ENCODE results near the gene FRK. TPM values are rescaled to one million over a fixed set of nuclear protein-coding genes. Genes with fewer than 3 reads are reported as not detected.
"Not testable (repeated sequence)": the region's sequence is repeated elsewhere in the genome, so short reads cannot be mapped to it uniquely, and the experiment has no call there.

The FRK gene
- total and polyA plus RNA-seq, 2 experiments from 2014 or later: 2.7 to 16.9 TPM

DNA sequence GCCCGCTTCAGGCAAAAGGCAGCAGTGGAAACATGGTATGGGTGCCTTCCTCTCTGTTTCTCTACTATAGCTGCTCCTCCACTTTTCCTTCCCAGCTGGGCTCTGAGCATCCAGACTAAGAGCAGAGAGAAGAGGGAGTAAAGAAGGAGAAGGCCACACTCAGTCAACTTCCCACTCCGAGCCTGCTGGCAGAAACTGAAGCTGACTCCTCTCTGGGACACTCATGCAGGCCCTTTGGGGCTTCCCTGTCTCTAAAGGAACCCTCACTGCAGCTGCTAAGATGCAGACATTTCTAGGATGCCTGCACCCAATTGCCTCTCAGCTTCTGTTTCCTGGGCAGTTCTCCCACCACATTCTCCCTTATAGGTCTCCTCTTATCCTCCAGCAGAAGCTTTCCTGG, 88.9 kb downstream of the FRK start:
- Histone ChIP-seq H3K9me3 (ENCODE audit: low read depth) (no peaks in the 10 kb centered on the region), H3K27ac (no peak overlapping the region), H2AFZ (no peak overlapping the region), H3K4me1 (ENCODE audit: insufficient read depth) (no peaks in the 10 kb centered on the region), H3K4me3 (no peak overlapping the region), H4K20me1 (ENCODE audit: insufficient read depth, poor library complexity, severe bottlenecking) (no peaks in the 10 kb centered on the region), H3K27me3 (no peaks in the 10 kb centered on the region), H3K4me2 (no peak overlapping the region), H3K9me2 (replicated peaks; ENCODE audit: insufficient read depth) (no peaks in the 10 kb centered on the region), H3K36me3 (replicated peaks; ENCODE audit: insufficient read depth, low read depth) (no peaks in the 10 kb centered on the region), H3K79me2 (peaks cover 7% of the 10 kb centered on the region)
- DNase-seq (ENCODE audit: low spot score): no peak
- 90% methylated on average over 2 of the region's 2 CpGs for WGBS (ENCODE audit: low lambda C conversion rate, missing lambda C conversion rate)
- TF ChIP-seq EZH2 (IDR thresholded peaks at IDR 0.05; ENCODE audit: borderline replicate concordance): no peak
- TF ChIP-seq, protein P1, sequence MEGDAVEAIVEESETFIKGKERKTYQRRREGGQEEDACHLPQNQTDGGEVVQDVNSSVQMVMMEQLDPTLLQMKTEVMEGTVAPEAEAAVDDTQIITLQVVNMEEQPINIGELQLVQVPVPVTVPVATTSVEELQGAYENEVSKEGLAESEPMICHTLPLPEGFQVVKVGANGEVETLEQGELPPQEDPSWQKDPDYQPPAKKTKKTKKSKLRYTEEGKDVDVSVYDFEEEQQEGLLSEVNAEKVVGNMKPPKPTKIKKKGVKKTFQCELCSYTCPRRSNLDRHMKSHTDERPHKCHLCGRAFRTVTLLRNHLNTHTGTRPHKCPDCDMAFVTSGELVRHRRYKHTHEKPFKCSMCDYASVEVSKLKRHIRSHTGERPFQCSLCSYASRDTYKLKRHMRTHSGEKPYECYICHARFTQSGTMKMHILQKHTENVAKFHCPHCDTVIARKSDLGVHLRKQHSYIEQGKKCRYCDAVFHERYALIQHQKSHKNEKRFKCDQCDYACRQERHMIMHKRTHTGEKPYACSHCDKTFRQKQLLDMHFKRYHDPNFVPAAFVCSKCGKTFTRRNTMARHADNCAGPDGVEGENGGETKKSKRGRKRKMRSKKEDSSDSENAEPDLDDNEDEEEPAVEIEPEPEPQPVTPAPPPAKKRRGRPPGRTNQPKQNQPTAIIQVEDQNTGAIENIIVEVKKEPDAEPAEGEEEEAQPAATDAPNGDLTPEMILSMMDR (IDR thresholded peaks at IDR 0.05; ENCODE audit: poor library complexity): no peak
- TF ChIP-seq EZH2phosphoT487 (IDR thresholded peaks at IDR 0.05; ENCODE audit: low read depth, severe bottlenecking, unreplicated experiment): no peak

DNA sequence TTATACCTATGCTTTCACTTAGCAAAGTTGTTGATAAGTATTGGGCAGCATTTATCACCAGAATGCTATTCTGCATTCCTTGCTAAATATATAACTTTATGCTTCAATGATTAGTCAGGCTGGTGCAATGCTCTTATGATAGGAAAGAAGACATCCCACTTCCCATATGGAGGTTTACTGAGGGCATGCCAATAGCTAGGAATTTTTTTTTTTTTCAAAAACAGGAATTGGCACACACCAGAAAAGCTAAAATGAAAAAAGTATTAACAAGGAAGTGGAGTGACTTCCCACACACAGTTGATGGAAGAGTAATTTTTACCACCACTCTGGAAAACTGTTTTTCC, 90.8 kb downstream of the FRK start:
- H3K79me2 ChIP-seq: peaks cover 3% of the 10 kb centered on the region
- no peaks in the 10 kb centered on the region for H3K36me3 ChIP-seq (replicated peaks; ENCODE audit: insufficient read depth, low read depth)
- H3K4me3 ChIP-seq: no peak overlapping the region
- no peak overlapping the region for H2AFZ ChIP-seq
- H3K27me3 ChIP-seq: no peaks in the 10 kb centered on the region
- H3K9me3 ChIP-seq (ENCODE audit: low read depth): no peaks in the 10 kb centered on the region
- H4K20me1 ChIP-seq (ENCODE audit: insufficient read depth, poor library complexity, severe bottlenecking): no peaks in the 10 kb centered on the region
- H3K4me2 ChIP-seq: no peak overlapping the region
- no peak for DNase-seq (ENCODE audit: low spot score)
- no peaks in the 10 kb centered on the region for H3K9me2 ChIP-seq (replicated peaks; ENCODE audit: insufficient read depth)
- TF ChIP-seq EZH2 (IDR thresholded peaks at IDR 0.05; ENCODE audit: borderline replicate concordance): no peak
- TF ChIP-seq, protein P1 (IDR thresholded peaks at IDR 0.05; ENCODE audit: poor library complexity): no peak
- no peak for TF ChIP-seq EZH2phosphoT487 (IDR thresholded peaks at IDR 0.05; ENCODE audit: low read depth, severe bottlenecking, unreplicated experiment)
- no peak overlapping the region for H3K27ac ChIP-seq
- no peaks in the 10 kb centered on the region for H3K4me1 ChIP-seq (ENCODE audit: insufficient read depth)

DNA sequence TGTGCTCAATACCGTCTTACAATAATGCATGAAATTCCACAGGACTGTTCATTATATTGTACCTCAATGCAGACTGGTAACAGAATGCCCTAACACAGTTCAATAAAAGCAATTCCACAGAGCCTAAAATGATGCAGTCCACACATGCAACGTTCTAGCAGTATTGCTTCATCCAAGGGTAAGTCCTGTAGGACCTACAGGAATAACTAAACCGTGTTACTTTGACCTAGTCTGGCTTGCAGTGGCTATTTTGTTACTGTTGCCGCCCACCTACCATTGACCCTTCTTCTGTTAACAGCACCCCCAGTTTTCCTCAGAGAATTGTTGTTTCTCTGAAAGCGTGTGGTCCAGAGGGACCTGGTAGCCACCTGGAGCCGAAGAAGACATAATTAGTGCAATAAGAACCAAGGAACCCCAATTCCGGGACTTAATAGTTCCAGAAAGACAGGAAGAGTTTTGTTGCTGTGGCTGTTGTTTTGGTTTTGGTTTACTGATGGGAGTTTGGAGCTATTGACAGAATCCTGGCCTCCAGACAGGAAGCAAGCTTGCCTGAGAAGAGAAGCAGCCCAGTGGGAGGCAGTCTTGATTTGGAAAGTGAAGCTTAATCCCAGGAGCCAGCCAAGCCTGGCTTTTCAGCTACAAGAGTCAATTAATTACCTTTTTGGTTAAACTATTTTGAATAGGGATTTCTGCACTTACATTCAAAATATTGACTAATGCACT, 91.3 kb downstream of the FRK start:
- H3K9me2 ChIP-seq (replicated peaks; ENCODE audit: insufficient read depth): no peaks in the 10 kb centered on the region
- 84% methylated on average over 7 of the region's 7 CpGs for WGBS (ENCODE audit: low lambda C conversion rate, missing lambda C conversion rate)
- peaks cover 3% of the 10 kb centered on the region for H3K79me2 ChIP-seq
- DNase-seq (ENCODE audit: low spot score): no peak
- H3K27me3 ChIP-seq: no peaks in the 10 kb centered on the region
- no peaks in the 10 kb centered on the region for H3K36me3 ChIP-seq (replicated peaks; ENCODE audit: insufficient read depth, low read depth)
- no peaks in the 10 kb centered on the region for H3K9me3 ChIP-seq (ENCODE audit: low read depth)
- no peak overlapping the region for H3K27ac ChIP-seq
- H3K4me2 ChIP-seq: no peak overlapping the region
- no peaks in the 10 kb centered on the region for H4K20me1 ChIP-seq (ENCODE audit: insufficient read depth, poor library complexity, severe bottlenecking)
- no peak overlapping the region for H2AFZ ChIP-seq
- H3K4me3 ChIP-seq: no peak overlapping the region
- TF ChIP-seq, protein P1 (IDR thresholded peaks at IDR 0.05; ENCODE audit: poor library complexity): no peak
- TF ChIP-seq EZH2phosphoT487 (IDR thresholded peaks at IDR 0.05; ENCODE audit: low read depth, severe bottlenecking, unreplicated experiment) (no peak), EZH2 (IDR thresholded peaks at IDR 0.05; ENCODE audit: borderline replicate concordance) (no peak)
- no peaks in the 10 kb centered on the region for H3K4me1 ChIP-seq (ENCODE audit: insufficient read depth)

DNA sequence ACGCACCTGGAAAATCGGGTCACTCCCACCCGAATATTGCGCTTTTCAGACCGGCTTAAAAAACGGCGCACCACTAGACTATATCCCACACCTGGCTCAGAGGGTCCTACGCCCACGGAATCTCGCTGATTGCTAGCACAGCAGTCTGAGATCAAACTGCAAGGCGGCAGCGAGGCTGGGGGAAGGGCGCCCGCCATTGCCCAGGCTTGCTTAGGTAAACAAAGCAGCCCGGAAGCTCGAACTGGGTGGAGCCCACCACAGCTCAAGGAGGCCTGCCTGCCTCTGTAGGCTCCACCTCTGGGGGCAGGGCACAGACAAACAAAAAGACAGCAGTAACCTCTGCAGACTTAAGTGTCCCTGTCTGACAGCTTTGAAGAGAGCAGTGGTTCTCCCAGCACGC, 100.4 kb downstream of the FRK start:
- 83% methylated on average over 12 of the region's 17 CpGs for WGBS (ENCODE audit: low lambda C conversion rate, missing lambda C conversion rate)
- not testable (repeated sequence) for H2AFZ ChIP-seq; H4K20me1 ChIP-seq (ENCODE audit: insufficient read depth, poor library complexity, severe bottlenecking); H3K27me3 ChIP-seq; H3K36me3 ChIP-seq (replicated peaks; ENCODE audit: insufficient read depth, low read depth); DNase-seq (ENCODE audit: low spot score); H3K4me2 ChIP-seq; H3K9me3 ChIP-seq (ENCODE audit: low read depth); H3K79me2 ChIP-seq; H3K4me3 ChIP-seq; H3K9me2 ChIP-seq (replicated peaks; ENCODE audit: insufficient read depth); H3K4me1 ChIP-seq (ENCODE audit: insufficient read depth); H3K27ac ChIP-seq
